Muscle layer of colon (tissue), 2 donors: ENCODE measurements around the gene RPL22.

Experiments
- H3K27ac ChIP-seq: one replicate; pipeline ENCODE4 v1.7.0; 2013; ENCODE audit warnings: low read depth, mild to moderate bottlenecking, low read length, moderate library complexity
- H3K27me3 ChIP-seq, 2 donors: one replicate each; pipeline ENCODE4 v1.7.0; 2013; ENCODE audit warnings: low read length in 2 of 2, mild to moderate bottlenecking in 2 of 2; ENCODE audit not compliant: insufficient read depth in 2 of 2, control insufficient read depth in 1 of 2
- H3K36me3 ChIP-seq: one replicate; pipeline ENCODE4 v1.7.0; 2013; ENCODE audit warnings: mild to moderate bottlenecking, low read length; ENCODE audit not compliant: insufficient read depth
- H3K4me1 ChIP-seq: one replicate; pipeline ENCODE4 v1.7.0; 2013; ENCODE audit warnings: mild to moderate bottlenecking, low read length; ENCODE audit not compliant: insufficient read depth
- H3K4me3 ChIP-seq, 2 donors: one replicate each; pipeline ENCODE4 v1.7.0; 2013; ENCODE audit warnings: low read length in 2 of 2, low read depth in 1 of 2, mild to moderate bottlenecking in 1 of 2, moderate library complexity in 1 of 2
- H3K9ac ChIP-seq: one replicate; pipeline ENCODE4 v1.7.0; 2013; ENCODE audit warnings: low read length
- H3K9me3 ChIP-seq: one replicate; pipeline ENCODE4 v1.7.0; 2013; ENCODE audit warnings: mild to moderate bottlenecking, low read length
- donor health status: abdominal sarcoma.
- donor health status: Adenocarcinoma of cecum.

RPL22 gene

GRCh38 chr1:6154525-6155319 lies 44.7 kb downstream of the RPL22 start:
- no peaks in the 10 kb centered on the region for H3K27me3 ChIP-seq
- no peak overlapping the region for H3K4me3 ChIP-seq
- H3K4me1 ChIP-seq, result no peaks in the 10 kb centered on the region
- H3K9me3 ChIP-seq, result no peaks in the 10 kb centered on the region
- H3K27ac ChIP-seq, result no peak overlapping the region
- no peak overlapping the region for H3K9ac ChIP-seq
- no peaks in the 10 kb centered on the region for H3K36me3 ChIP-seq

DNA sequence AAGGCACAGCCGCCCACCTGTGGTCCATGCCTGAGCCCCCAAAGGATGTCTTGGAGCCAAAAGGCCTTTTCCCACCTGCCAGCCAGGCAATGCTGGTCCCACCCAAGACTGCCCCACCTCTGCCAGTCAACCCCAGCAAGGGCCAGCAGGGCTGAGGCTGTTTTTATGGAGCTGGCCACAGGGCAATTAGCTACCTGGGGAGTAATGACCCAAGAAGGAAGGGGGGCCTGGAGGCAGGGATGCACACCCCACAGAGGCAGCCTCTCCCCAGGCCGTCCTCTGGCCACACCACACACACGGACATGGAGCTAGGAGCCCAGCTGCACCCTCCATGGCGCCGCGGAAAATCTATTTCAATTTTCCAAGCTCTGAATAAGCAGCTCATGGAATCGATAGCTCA lies 46.5 kb downstream of the RPL22 start:
- H3K9ac ChIP-seq, result no peak overlapping the region
- no peak overlapping the region for H3K4me3 ChIP-seq
- H3K4me1 ChIP-seq, result no peaks in the 10 kb centered on the region
- no peaks in the 10 kb centered on the region for H3K9me3 ChIP-seq
- H3K27me3 ChIP-seq, result peaks cover 4 to 14% of the 10 kb centered on the region in 2 donors
- H3K36me3 ChIP-seq, result no peaks in the 10 kb centered on the region
- H3K27ac ChIP-seq, result no peak overlapping the region

GRCh38 chr1:6152181-6152580 lies 47.2 kb downstream of the RPL22 start:
- H3K9me3 ChIP-seq, result no peaks in the 10 kb centered on the region
- no peak overlapping the region for H3K9ac ChIP-seq
- H3K27ac ChIP-seq, result no peak overlapping the region
- no peaks in the 10 kb centered on the region for H3K4me1 ChIP-seq
- no peaks in the 10 kb centered on the region for H3K36me3 ChIP-seq
- peaks cover 5 to 19% of the 10 kb centered on the region in 2 donors for H3K27me3 ChIP-seq
- H3K4me3 ChIP-seq, result no peak overlapping the region

DNA sequence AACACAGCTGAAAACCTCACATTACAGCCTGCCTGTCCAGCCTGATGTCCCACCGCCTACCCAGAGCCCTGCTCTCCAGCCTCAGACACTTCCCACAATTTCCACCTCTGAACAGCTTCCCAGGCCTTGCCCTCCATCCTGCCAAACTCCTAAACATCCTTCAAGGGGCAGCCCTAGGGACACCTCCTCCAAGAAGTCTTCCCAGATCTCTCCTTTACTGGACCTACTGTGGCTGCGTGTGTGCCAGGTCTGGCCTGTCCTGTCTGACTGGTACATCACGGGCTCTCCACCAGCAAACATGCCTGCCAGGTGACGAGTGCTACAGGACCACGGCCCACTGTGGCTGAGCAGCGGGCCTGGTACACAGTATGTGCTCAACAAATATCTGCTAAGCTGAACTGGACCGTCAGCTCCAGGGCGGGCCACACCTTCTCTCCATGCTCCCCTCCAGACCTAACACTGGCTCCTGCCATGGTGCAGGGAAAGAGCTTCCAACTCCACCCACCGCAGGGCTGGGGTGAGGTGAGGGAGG lies 48.0 kb downstream of the RPL22 start:
- Histone ChIP-seq H3K4me3 (no peak overlapping the region), H3K36me3 (no peaks in the 10 kb centered on the region), H3K9me3 (no peaks in the 10 kb centered on the region), H3K27me3 (peaks cover 5 to 28% of the 10 kb centered on the region in 2 donors), H3K27ac (no peak overlapping the region), H3K4me1 (no peaks in the 10 kb centered on the region), H3K9ac (no peak overlapping the region)

DNA sequence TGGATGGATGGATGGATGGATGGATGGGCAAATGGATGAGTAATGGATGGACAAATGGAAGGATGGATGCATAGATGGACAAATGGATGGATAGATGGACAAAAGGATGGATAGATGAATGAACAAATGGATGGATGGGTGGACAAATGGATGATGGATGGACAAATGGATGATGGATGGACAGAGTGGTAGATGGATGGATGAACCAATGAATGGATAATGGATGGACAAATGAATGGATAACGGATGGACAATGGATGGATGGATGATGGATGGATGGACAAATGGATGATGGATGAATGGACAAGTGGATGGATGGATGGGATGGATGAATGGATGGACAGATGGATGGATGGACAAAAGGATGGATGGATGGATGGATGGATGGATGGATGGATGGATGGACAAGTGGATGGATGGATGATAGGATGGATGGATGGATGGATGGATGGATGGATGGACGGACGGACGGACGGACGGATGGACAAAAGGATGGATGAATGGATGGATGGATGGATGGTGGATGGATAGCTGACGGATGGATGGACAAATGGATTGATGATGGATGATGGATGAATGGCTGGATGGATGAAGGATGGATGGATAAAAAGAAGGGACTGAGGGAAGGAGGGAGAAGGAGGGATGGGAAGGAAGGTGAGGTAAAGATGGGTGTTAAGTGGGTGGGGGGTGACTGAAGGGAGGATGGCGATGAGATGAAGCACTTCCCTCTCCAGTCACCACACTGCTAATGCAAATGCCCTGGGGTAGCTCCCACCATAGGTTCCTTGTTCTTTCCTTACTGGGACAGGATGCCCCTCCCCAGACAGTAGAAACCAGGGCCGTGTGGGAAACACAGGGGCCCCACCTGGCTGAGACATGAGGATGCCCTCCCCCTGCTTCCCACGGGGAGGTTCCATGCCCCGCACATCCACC lies 49.1 kb downstream of the RPL22 start:
- Histone ChIP-seq H3K4me3 (no peak overlapping the region), H3K9me3 (no peaks in the 10 kb centered on the region), H3K9ac (no peak overlapping the region), H3K36me3 (no peaks in the 10 kb centered on the region), H3K27me3 (peaks cover 5 to 33% of the 10 kb centered on the region in 2 donors), H3K27ac (no peak overlapping the region), H3K4me1 (no peaks in the 10 kb centered on the region)

DNA sequence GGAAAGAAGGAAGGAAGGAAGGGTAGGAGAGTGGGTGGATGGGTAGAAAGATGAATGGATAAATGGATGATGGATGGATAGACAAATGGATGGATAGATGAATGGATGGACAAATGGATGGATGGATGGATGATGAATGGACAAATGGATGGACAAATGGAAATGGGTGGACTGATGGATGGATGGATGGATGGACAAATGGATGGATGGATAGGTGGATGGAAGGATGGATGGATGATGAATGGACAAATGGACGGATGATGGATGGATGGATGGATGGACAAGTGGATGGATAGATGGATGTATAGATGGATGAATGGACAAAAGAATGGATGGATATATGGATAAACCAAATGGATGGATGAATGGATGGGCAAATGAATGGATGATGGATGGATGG lies 49.8 kb downstream of the RPL22 start:
- Histone ChIP-seq H3K27me3 (peaks cover 5 to 33% of the 10 kb centered on the region in 2 donors), H3K36me3 (no peaks in the 10 kb centered on the region), H3K9me3 (no peaks in the 10 kb centered on the region), H3K4me1 (no peaks in the 10 kb centered on the region), H3K27ac (no peak overlapping the region), H3K9ac (no peak overlapping the region), H3K4me3 (no peak overlapping the region)

DNA sequence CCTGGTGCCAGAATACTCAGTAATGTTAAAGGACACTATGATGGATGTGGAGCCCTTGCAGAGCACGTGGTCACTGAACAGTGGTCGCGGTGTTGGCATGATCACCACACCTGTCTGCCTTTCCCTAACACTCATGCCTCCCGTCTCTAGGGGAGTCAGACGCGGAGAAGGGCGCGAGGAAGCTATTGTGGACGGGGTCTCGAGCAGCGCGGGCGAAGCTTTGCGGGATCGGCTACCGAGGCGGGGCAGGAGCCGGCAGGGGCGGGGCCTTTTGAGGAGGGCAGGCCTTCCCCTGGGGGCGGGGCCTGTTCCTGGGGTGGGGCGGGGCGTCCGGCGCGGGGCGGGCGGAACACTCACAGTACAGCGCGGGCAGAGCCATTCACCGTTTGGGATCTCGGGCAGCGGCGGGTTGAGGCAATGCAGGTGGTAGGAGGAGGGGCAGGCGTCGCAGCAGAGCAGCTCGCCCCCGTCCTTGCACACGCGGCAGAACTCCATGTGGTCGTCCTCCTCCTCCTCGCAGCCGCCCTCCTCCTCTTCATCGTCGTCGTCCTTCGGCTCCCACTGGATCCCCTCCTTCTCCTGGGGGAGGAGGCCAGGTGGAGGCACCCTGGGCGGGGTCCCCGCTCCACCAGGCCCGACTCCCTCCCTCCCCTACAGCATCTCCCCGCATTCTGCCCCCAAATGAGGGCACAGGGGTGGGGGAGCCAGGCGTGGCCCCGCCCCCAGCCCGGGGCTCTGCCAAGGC lies 50.7 kb downstream of the RPL22 start:
- H3K27ac ChIP-seq, result no peak overlapping the region
- no peak overlapping the region for H3K4me3 ChIP-seq
- no peaks in the 10 kb centered on the region for H3K9me3 ChIP-seq
- no peak overlapping the region for H3K9ac ChIP-seq
- no peaks in the 10 kb centered on the region for H3K4me1 ChIP-seq
- peaks cover 5 to 33% of the 10 kb centered on the region in 2 donors for H3K27me3 ChIP-seq
- H3K36me3 ChIP-seq, result no peaks in the 10 kb centered on the region

- H3K9ac ChIP-seq, result no peak overlapping the region
- H3K27ac ChIP-seq, result no peak overlapping the region
- H3K36me3 ChIP-seq, result no peaks in the 10 kb centered on the region
- no peaks in the 10 kb centered on the region for H3K4me1 ChIP-seq
- no peaks in the 10 kb centered on the region for H3K9me3 ChIP-seq
- H3K27me3 ChIP-seq, result peaks cover 5 to 33% of the 10 kb centered on the region in 2 donors
- H3K4me3 ChIP-seq, result no peak overlapping the region
These were observed 53.5 kb downstream of the RPL22 start for GRCh38 chr1:6145864-6146410.

- H3K9me3 ChIP-seq, result no peaks in the 10 kb centered on the region
- no peak overlapping the region for H3K9ac ChIP-seq
- H3K27ac ChIP-seq, result no peak overlapping the region
- H3K36me3 ChIP-seq, result no peaks in the 10 kb centered on the region
- no peaks in the 10 kb centered on the region for H3K4me1 ChIP-seq
- H3K27me3 ChIP-seq, result peaks cover 5 to 33% of the 10 kb centered on the region in 2 donors
- H3K4me3 ChIP-seq, result no peak overlapping the region
These were observed 54.0 kb downstream of the RPL22 start for GRCh38 chr1:6145396-6145750.

GRCh38 chr1:6144647-6145395 lies 54.6 kb downstream of the RPL22 start:
- no peaks in the 10 kb centered on the region for H3K36me3 ChIP-seq
- H3K9me3 ChIP-seq, result no peaks in the 10 kb centered on the region
- peaks cover 5 to 33% of the 10 kb centered on the region in 2 donors for H3K27me3 ChIP-seq
- no peak overlapping the region for H3K27ac ChIP-seq
- no peak overlapping the region for H3K4me3 ChIP-seq
- no peak overlapping the region for H3K9ac ChIP-seq
- H3K4me1 ChIP-seq, result no peaks in the 10 kb centered on the region
